ENCODE data around the gene KLF6.

Gene KLF6

GRCh38 chr10:3738855-3739350 is 46.1 kb downstream of the KLF6 start:
- no peaks in the 10 kb centered on the region for H3F3A ChIP-seq (ENCODE audit: insufficient read depth, low read length)
- H4K20me1 ChIP-seq (ENCODE audit: insufficient read depth, low read length): no peaks in the 10 kb centered on the region
- H3K9me2 ChIP-seq (ENCODE audit: low read depth, low read length): no peaks in the 10 kb centered on the region
- no peak overlapping the region for H3K9ac ChIP-seq (ENCODE audit: low read length)
- H3K79me2 ChIP-seq (ENCODE audit: insufficient read depth, low read length): no peaks in the 10 kb centered on the region
- H3K27ac ChIP-seq (ENCODE audit: low read depth, low read length, poor library complexity, severe bottlenecking): no peak overlapping the region
- H3K4me1 ChIP-seq (ENCODE audit: insufficient read depth, low read length, severe bottlenecking): no peaks in the 10 kb centered on the region
- TF ChIP-seq CTCF (IDR thresholded peaks at IDR 0.05; ENCODE audit: low read length) (no peak), EZH2 (IDR thresholded peaks at IDR 0.05; ENCODE audit: borderline replicate concordance, low read length) (no peak)
- no peak overlapping the region for H3K4me3 ChIP-seq (ENCODE audit: low read depth, low read length, poor library complexity, severe bottlenecking)
- no peaks in the 10 kb centered on the region for H3K36me3 ChIP-seq (ENCODE audit: insufficient read depth, low read length)
- H3K27me3 ChIP-seq (ENCODE audit: insufficient read depth, low read length): no peaks in the 10 kb centered on the region
- H3K9me3 ChIP-seq (ENCODE audit: low read length): no peaks in the 10 kb centered on the region
- H2AFZ ChIP-seq (ENCODE audit: low read length): no peak overlapping the region
- no peak overlapping the region for H3K4me2 ChIP-seq (ENCODE audit: low read length)

- Histone ChIP-seq H3K4me3 (ENCODE audit: low read depth, low read length, poor library complexity, severe bottlenecking) (no peak overlapping the region), H2AFZ (ENCODE audit: low read length) (no peak overlapping the region), H3K27me3 (ENCODE audit: insufficient read depth, low read length) (no peaks in the 10 kb centered on the region), H3K9ac (ENCODE audit: low read length) (no peak overlapping the region), H4K20me1 (ENCODE audit: insufficient read depth, low read length) (no peaks in the 10 kb centered on the region), H3K27ac (ENCODE audit: low read depth, low read length, poor library complexity, severe bottlenecking) (no peak overlapping the region), H3K9me2 (ENCODE audit: low read depth, low read length) (no peaks in the 10 kb centered on the region), H3K36me3 (ENCODE audit: insufficient read depth, low read length) (no peaks in the 10 kb centered on the region), H3F3A (ENCODE audit: insufficient read depth, low read length) (no peaks in the 10 kb centered on the region), H3K4me1 (ENCODE audit: insufficient read depth, low read length, severe bottlenecking) (no peaks in the 10 kb centered on the region), H3K9me3 (ENCODE audit: low read length) (no peaks in the 10 kb centered on the region), H3K79me2 (ENCODE audit: insufficient read depth, low read length) (no peaks in the 10 kb centered on the region), H3K4me2 (ENCODE audit: low read length) (no peak overlapping the region)
- no peak for TF ChIP-seq CTCF (IDR thresholded peaks at IDR 0.05; ENCODE audit: low read length)
- no peak for TF ChIP-seq EZH2 (IDR thresholded peaks at IDR 0.05; ENCODE audit: borderline replicate concordance, low read length)
Observed at GRCh38 chr10:3737864-3738263, 47.1 kb downstream of the KLF6 start.

GRCh38 chr10:3735175-3735574 is 49.8 kb downstream of the KLF6 start:
- H3K4me2 ChIP-seq (ENCODE audit: low read length): no peak overlapping the region
- H3K9me3 ChIP-seq (ENCODE audit: low read length): no peaks in the 10 kb centered on the region
- H3K36me3 ChIP-seq (ENCODE audit: insufficient read depth, low read length): no peaks in the 10 kb centered on the region
- TF ChIP-seq CTCF (IDR thresholded peaks at IDR 0.05; ENCODE audit: low read length) (0 out of 2 replicates have a peak, but pooled peaks have one; percentile 17), EZH2 (IDR thresholded peaks at IDR 0.05; ENCODE audit: borderline replicate concordance, low read length) (no peak)
- no peaks in the 10 kb centered on the region for H4K20me1 ChIP-seq (ENCODE audit: insufficient read depth, low read length)
- no peaks in the 10 kb centered on the region; the same call in 1 of the 2 replicates for H3K27me3 ChIP-seq (ENCODE audit: insufficient read depth, low read length)
- H3K4me3 ChIP-seq (ENCODE audit: low read depth, low read length, poor library complexity, severe bottlenecking): no peak overlapping the region
- no peaks in the 10 kb centered on the region for H3K4me1 ChIP-seq (ENCODE audit: insufficient read depth, low read length, severe bottlenecking)
- no peak overlapping the region for H3K27ac ChIP-seq (ENCODE audit: low read depth, low read length, poor library complexity, severe bottlenecking)
- H3F3A ChIP-seq (ENCODE audit: insufficient read depth, low read length): no peaks in the 10 kb centered on the region
- H3K9ac ChIP-seq (ENCODE audit: low read length): no peak overlapping the region
- no peaks in the 10 kb centered on the region for H3K9me2 ChIP-seq (ENCODE audit: low read depth, low read length)
- H2AFZ ChIP-seq (ENCODE audit: low read length): no peak overlapping the region
- no peaks in the 10 kb centered on the region for H3K79me2 ChIP-seq (ENCODE audit: insufficient read depth, low read length)

Data from OCI-LY1 (cell line).